HL-60/S4 (cell line): ENCODE data around the gene SNX12.
"Not testable (repeated sequence)": the region's sequence is repeated elsewhere in the genome, so short reads cannot be mapped to it uniquely, and the experiment has no call there.

Source experiments
- in situ Hi-C: fragments of 300-500 bp; cut with MboI; formaldehyde crosslinking; loops from 2 replicates; pipeline ENCODE4 v1.14.3; 2022; ENCODE audit warnings: low sequenced_read_pairs

Gene SNX12

DNA sequence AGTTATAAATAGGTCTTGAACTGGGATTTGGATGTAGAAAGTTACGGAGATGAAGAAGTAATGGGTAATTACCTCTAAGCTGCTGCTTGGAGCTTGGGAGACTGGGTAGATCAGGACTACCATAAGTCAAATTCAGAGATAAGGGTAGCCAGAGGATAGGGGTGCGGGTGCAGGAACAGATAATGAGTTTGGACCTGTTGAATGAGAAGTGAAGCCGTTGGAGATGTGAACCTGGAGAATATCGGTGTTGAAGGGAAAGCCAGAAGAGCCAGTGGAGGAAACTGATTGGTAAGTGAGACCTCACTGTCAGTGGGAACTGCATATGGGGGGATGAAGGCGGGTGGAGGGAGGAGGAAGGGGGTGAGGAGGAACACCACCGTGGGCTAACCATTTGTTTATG lies 26.9 kb upstream of the SNX12 start:
- in situ Hi-C loops: no loop called here

DNA sequence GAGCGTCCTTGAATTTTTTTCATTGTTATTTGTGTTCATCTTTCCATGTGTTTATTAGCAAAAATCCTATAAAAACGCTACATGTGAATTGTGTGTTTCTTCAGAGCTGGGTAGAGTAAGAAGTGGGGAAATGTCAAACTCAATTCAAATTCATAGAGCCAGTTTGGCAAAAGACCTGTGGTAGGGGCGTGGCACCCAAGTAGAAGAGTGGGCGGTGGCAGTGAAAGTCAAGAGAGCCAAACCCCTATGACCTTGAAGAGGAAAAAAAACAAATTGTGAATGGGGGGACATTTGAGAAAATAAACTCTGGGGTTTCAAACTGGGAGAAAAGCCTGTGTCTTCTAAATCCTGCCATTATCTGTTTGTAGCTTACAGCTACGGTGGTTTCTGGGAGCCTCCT lies 23.1 kb upstream of the SNX12 start:
- in situ Hi-C loops: no loop called here

GRCh38 chrX:71085900-71086299 lies 17.8 kb upstream of the SNX12 start:
- in situ Hi-C loops: no loop called here

GRCh38 chrX:71082822-71083221 lies 14.7 kb upstream of the SNX12 start:
- in situ Hi-C loops: no loop called here

GRCh38 chrX:71082124-71082647 lies 14.1 kb upstream of the SNX12 start:
- in situ Hi-C loops: no loop called here

GRCh38 chrX:71081330-71082123 lies 13.4 kb upstream of the SNX12 start:
- in situ Hi-C loops: no loop called here

- in situ Hi-C loops: no loop called here
Observed at GRCh38 chrX:71070531-71070930, 2.4 kb upstream of the SNX12 start.

- in situ Hi-C loops: no loop called here
Observed at GRCh38 chrX:71067712-71068043, 456 bp downstream of the SNX12 start.

GRCh38 chrX:71067089-71067488 lies 1.0 kb downstream of the SNX12 start:
- in situ Hi-C loops: no loop called here

GRCh38 chrX:71060127-71060526 lies 8.0 kb downstream of the SNX12 start:
- in situ Hi-C loops: no loop called here

GRCh38 chrX:71057848-71058530 lies 10.1 kb downstream of the SNX12 start:
- in situ Hi-C loops: no loop called here

DNA sequence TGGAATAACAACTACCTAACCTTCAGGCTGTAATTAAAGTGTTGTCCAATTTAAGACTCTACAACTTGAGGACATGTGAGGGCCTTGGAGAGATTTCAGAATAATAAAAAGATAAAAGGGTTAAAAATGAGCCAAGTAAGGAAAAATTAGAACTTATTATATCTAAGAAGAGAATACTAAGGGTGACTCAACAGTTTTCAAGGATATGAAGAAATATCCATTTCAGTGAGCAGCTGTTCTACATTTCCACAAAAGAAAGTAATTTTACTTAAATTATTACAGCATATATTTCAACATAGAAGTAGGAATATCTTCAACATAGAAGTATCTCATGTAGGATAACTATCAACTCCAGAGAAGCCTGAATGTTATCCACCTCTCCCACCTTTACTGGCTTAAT lies 11.3 kb downstream of the SNX12 start:
- in situ Hi-C loops: no loop called here

DNA sequence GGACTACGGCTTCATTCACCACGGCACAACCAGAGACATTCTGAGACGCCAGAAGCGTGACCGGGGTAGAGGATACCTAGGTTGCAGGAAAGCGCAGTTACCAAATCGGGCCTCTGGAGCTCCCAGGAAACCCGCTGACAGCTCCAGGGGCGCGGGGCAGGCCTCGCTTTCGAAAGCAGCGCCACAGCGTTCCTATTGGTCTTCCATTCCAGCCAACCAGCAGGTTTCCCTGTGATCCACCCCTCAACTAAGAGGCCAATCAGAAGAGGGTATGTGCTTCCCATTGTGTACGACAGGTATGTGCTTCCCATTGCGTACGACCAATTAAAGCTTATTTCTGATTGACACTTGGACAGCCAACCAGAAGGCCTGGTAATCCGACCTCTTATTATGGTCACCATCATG lies 14.9 kb downstream of the SNX12 start:
- in situ Hi-C loops: no loop called here

DNA sequence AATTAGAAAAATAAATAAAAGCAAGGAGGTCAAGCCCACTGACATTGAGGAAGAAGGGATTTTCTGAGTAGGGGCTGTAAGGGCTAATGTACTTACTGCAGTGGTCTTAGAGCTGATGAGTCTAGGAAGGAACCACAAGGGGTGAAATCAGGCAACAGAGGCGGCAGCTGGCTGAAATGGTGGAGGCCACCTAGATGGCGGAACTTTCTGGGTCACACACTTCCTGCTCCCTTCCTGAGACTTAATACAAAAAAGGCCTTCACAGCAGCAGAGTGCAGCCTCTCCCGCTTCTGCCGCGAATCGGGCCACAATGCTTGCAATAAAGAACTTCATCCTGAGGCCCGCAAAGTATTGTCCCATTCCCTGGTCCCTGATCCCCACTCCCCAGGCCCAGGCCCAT lies 15.4 kb downstream of the SNX12 start:
- in situ Hi-C loops: no loop called here

DNA sequence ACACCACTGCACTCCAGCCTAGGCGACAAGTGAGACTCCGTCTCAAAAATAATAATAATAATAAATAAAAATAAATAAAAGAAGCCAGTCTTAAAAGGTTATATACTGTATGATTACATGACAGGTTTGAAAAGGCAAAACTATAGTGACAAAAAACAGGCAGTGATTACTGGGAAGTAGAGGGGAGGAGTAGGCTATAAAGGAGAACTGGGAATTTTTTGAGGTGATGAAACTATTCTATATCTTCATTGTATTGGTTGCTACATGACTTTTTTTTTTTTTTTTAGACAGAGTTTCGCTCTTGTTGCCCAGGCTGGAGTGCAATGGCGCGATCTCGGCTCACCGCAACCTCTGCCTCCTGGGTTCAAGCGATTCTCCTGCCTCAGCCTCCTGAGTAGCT lies 20.2 kb downstream of the SNX12 start:
- in situ Hi-C loops: not testable (repeated sequence)

GRCh38 chrX:71017396-71017939 lies 50.7 kb downstream of the SNX12 start:
- in situ Hi-C loops: no loop called here
